Activated CD4-positive, alpha-beta T cell treated with anti-CD3 and anti-CD28 coated beads, Interleukin-2, amount 50 U/mL, for 1 hour (primary cell): ENCODE results near the gene TMCO1.
"Not testable (repeated sequence)": the region's sequence is repeated elsewhere in the genome, so short reads cannot be mapped to it uniquely, and the experiment has no call there.

Source experiments
- DNase-seq: peaks from one replicate; pipeline ENCODE4 v3.0.0-alpha.2; 2020

TMCO1 gene, protein sequence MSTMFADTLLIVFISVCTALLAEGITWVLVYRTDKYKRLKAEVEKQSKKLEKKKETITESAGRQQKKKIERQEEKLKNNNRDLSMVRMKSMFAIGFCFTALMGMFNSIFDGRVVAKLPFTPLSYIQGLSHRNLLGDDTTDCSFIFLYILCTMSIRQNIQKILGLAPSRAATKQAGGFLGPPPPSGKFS

DNA sequence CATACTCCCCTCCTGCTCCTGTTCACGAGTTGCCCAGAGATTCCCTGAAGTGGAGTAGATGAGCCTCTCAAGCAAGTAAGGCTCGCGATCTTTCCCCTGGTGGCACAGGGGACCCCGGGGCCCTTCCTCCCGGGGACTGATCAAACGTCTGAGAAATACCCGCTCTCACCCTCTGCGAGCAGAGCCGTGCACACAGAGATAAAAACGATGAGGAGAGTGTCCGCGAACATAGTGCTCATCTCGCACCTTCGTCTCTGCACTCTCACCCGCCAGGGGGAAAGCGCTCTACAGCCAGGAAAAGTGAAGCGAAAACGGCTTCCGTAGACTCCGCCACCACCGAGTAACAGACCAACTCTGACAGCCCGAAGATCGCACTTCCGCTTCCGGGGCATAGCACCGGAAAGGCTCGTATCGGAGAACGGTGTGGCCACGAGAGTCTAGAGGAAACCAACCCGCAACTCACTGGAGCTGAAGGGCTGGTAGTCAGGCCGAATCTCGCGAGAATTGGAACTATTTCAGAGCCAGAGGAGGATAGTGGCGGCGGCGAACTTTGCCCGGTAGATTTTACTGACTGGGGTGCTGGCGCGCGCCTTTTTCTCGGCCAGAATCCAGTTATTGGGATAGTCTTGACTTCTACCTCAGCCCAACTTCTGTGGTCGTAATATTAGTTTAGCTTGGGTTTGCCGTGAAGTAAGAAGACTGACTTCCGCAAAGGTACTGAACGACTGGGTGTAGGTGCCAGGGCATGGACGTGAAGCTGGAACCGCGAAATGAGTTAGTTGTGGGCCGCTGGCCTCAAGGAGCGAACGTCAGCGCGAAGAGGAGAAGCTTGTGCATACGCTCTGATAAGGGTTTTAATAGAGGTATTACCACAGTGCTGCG, at the start of gene TMCO1:
TMCO1 (minus strand) TSS at position 356 of the 882 bp plus-strand sequence; CDS start at position 239, 117 bp downstream.
- peak; percentile 88 for DNase-seq

DNA sequence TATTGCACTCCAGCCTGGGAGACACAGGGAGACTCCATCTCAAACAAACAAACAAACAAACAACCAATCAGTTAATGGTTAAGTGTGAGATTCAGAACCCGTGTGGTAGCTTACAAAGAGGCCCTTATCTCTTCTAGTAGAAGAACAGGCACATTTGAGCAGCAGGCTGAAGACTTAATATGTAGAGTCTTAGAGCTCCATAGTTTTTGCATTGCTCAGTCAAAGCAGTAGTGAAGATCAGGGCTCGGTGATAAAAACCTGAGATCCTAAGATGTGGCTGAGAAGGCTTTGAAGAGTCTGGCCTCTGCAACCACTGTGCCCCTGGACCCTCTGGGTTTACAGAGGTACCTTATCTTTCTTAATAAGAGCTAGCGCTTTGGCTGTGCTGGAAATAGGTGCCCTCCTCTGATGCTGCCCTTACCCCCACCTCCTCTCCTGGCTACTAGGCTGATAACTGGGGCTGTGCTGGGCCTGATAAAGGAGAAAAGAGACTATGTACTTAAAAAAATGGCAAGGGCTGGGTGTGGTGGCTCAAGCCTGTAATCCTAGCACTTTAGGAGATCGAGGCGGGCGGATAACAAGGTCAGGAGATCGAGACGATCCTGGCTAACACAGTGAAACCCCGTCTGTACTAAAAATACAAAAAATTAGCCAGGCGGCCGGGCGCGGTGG, 48.3 kb upstream of the TMCO1 start:
- no peak for DNase-seq

DNA sequence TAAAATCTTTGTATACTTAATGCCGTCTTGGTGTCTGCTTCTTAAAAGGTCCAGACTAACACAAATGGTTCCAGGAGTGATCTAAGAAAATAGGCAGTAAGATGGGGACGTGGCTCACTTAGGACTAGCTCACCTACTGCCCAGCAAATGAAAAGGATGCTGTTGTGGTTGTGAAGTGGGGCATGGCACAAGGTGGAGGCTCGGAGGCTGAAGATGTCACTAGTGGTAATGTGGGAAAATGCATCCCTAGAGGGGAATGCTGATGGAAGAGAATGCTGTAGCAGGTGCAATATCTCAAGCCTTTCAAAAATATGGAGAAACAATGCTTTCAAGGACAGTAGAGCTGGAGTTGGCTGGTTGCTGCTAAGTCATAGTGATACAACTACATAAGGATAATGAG, 47.5 kb upstream of the TMCO1 start:
- no peak for DNase-seq

DNA sequence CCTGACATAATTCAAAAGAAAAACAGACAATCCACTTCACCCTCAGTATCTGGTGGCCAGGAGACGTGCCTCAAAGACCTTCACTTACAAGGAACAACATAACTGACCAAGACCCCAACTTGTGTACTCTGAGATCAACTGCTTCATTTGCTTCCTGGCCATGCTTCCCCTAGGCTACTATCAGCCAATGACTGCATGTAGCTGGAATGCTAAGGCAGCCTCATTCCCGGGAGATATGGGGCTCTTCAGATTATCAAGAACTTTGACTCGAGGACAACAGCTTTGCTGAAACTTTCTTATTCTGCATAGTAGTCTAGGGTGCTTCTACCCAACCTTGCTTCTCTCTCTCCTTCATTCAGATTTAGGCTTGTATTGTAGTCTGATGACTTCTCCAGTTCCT, 47.1 kb upstream of the TMCO1 start:
- DNase-seq = no peak

DNA sequence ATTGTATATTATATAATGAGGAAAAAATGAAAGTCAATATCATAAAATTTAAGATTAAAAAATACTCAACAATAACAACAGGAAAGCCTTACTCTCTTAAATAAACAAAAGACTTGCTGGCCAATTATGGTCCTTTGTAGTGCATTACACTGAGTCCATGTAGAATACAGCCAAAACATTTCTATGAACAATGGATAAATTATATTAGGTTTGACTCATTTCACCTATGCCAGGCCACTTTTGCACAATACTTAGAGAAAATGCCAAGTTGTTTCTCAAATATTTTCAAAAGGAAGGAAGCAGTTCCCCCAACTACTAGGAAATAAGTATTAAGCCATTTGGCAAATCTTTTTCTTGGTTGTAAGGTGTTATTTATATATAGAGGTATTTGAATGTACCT, 38.9 kb upstream of the TMCO1 start:
- DNase-seq = no peak

DNA sequence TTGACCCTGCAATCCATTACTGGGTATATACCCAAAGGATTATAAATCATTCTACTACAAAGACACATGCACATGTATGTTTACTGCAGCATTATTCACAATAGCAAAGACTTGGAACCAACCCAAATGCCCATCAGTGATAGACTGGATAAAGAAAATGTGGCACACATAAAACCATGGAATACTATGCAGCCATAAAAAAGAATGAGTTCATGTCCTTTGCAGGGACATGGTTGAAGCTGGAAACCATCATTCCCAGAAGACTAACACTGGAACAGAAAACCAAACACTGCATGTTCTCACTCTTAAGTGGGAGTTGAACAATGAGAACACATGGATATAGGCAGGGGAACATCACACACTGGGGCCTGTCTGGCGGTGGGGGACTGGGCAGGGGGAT, 35.8 kb upstream of the TMCO1 start:
- not testable (repeated sequence) for DNase-seq

DNA sequence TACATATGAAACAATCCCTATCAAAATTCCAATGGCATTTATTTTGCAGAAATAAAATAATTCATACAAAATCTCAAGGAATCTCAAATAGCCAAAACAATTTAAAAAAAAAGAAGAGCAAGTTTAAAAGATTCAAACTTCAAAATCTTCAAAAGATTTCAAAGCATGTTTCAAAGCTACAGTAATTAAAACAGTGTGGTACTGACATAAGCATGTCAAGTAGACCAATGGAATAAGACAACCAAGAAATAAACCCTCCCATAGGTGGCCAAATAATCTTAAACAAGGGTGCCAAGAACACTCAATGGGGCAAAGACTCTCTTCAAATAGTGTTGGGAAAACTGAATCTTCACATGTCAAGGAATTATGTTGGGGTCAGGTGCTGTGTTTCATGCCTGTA, 30.7 kb upstream of the TMCO1 start:
- DNase-seq = no peak

DNA sequence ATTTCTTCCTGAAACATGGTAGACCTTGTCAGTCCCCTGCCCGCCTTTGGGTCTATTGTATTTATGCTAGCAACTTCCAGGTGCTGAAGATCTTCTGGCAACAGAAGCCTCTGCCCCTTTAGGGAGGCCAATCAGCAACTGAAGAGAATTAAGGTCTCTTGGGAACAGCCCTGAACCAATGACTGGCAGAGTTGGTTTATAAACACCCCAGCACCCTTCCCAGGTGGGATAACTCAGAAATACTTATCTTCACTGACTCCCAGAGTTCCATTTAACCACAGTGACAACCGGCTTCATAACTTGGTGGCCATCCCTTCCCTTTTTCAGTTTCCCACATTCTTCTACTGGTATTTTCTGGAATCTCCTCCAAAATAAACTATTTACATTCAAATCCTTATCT, 27.2 kb upstream of the TMCO1 start:
- no peak for DNase-seq

DNA sequence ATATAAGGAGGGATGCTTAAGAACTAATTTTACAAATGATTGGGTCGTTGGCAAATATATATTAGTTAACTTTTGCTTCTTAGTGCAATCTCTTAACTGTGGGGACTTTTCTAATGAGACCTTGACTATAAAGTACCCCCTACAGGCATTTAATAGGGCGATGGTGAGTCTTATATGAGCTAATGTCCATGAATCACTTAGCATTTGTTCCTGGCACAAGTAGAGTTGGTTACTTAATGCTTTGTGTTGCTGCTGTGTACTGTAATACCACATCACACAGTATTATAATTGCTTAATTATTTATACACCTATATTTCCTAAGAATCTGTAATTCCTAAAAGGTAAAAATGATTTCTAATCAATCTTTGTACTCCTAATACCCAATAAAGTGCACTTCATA, 25.3 kb upstream of the TMCO1 start:
- no peak for DNase-seq

DNA sequence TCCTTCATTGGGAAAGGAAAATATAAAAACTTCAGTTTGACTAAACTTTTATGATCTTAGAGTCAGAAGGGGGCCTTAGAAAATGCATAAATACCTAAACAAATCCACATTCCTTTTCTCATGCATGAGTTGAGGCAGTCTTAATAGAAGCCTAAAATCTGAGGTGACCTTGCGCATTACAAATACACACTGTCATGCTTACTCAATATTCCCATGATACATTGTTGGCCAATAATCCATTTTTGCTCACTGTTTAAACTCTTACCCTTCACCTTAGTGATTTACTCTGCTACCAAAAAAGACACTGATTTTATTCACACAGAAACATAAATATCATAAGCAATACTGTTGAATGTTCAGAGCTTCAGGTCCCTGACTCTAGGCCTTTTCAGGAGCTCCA, 19.1 kb upstream of the TMCO1 start:
- no peak for DNase-seq

DNA sequence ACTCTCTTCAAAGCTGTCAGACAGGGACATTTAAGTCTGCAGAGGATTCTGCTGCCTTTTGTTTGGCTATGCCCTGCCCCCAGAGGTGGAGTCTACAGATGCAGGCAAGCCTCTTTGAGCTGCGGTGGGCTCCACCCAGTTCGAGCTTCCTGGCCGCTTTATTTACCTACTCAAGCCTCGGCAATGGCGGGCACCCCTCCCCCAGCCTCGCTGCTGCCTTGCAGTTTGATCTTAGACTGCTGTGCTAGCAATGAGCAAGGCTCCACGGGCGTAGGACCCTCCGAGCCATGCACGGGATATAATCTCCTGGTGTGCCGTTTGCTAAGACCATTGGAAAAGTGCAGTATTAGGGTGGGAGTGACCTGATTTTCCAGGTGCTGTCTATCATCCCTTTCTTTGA, 14.9 kb upstream of the TMCO1 start:
- DNase-seq = not testable (repeated sequence)

DNA sequence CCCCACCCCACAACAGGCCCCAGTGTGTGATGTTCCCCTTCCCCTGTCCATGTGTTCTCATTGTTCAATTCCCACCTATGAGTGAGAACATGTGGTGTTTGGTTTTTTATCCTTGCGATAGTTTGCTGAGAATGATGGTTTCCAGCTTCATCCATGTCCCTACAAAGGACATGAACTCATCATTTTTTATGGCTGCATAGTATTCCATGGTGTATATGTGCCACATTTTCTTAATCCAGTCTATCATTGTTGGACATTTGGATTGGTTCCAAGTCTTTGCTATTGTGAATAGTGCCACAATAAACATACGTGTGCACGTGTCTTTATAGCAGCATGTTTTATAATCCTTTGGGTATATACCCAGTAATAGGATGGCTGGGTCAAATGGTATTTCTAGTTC, 9.5 kb upstream of the TMCO1 start:
- DNase-seq = not testable (repeated sequence)

DNA sequence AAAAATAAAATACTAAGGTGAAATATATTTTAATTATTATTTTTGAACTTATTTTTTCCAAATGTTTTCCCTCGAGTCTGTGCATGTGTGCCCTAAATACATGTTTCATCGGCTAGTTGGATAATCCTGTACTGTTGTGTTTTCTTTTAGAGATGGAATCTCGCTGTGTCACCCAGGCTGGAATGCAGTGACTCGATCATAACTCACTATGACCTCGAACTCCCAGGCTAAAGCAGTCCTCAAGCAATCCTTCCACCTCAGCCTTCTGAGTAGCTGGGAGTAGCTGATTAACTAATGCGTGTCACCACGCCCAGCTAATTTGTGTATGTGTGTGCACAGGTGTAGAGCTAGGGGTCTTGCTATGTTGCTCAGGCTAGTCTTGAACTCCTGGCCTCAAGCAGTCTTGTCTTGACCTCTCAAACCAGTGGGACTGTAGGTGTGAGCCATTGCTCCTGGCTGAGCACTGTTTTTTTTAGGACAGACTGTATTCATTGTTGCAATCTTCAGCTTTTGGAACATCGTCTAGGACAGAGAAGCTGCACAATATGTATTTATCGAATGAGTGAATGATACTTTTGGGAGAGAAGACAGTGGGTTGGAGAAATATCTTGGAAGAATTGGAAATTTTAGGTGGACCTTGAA, 4.8 kb upstream of the TMCO1 start:
- no peak for DNase-seq

DNA sequence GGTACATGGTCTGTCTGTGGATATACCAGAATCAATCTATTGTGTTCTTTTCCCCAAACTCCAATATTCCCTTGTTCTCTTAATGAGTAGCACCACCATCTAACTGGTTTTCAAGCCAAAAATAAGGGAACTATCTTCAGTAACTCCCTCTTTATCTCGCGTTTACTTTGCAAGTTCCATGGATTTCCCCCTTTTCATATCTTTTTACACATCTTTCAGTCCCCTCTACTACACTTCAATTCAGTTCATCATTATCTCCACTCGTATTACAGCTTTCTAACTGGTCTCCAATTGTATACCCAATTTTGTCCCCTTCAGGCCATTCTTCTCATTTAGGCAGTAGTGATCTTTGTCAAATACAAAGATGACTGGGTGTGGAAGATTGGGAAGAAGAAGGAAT, 4.1 kb upstream of the TMCO1 start:
- DNase-seq = no peak

DNA sequence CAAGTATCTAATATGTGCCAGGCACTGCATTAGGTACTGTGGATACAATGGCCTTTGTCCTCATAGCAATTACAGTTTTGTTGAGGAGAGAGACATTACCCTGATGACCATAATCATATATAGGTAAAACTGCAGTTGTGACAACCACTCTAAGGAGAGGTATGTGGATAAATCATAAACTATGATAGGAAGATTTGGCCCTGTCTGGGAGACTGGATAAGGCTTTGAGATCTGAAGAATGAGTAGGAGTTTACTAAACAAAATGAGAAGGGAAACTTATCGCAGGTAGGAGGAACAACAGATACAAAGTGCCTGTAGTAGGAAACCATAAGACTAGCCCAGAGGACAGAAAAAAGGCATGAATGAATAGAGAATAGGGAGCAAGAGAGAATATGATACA, 4.4 kb downstream of the TMCO1 start:
- no peak for DNase-seq

DNA sequence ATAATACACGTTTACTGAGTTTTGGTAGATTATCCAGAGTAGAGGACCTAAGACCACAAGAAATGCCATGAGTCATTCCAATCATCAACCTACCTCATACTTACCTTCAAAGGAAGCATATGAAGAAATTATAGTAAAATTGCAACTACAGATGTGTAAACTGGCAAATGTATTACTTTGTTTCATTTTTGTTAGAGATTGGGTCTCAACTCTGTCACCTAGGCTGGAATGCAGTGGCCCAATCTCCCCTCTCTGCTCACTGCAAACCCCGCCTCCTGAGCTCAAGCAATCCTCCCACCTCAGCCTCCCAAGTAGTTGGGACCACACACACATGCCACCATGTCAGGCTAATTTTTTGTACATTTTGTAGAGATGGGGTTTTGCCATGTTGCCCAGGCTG, 5.2 kb downstream of the TMCO1 start:
- DNase-seq = no peak

DNA sequence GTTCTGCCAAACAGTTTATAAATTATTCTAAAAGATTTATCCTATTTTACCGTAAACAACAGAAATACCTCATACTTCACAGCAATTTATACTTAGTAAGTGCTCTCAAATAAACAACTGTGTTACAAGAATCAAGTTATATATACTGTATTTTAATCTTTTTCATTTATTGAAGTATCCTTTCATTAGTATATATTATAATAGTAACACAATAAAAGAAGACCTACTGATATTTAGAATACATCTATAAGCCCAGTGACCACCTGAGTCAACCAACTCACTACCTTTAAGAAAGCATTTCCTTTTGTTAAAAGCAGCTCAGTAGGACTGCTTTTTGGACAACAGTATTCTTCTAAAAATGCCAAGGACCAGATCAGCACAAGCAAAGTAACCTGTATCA, 5.9 kb downstream of the TMCO1 start:
- DNase-seq = no peak

DNA sequence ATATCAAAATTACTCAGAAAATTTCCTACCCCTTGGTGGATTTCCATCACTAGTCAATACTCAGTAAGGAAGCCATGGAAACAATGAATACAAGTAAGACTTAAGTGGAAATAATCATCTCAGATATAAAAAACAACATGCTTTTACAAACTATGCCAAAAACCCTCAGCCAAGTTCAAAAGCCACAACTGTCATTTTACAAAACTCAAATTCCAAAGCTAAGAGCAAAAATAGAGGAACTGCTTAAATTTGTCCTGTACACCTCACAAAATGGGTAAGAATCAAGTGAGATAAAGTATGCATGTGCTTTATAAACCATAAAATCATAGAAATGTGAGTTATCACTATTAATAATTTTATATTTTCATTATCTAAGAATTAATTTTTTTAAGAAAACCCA, 9.6 kb downstream of the TMCO1 start:
- no peak for DNase-seq

DNA sequence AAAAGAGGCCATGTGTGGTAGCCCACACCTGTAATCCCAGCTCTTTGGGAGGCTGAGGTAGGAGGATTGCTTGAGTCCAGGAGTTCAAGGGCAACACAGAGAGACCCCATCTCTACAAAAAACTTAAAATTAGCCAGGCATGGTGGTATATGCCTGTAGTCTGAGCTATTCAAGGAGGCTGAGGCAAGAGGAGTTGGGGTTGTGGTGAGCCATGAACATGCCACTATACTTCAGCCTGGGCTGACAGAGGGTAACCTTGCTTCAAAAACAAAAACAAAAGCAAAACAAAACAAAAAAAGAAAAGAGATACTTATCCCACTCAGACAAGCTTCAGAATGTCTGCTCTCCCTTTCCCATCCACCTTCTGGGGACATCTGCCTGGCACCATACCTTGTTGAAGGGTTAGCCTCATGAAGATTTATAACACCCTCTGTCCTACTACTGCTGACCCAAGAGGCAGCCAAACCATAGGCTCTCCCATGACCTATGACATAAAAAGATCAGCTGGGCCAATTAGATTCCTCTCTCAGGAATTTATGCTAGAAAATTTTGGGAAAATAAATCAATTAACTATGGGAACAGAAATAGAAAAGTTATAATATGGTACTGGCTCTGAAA, 13.2 kb downstream of the TMCO1 start:
- no peak for DNase-seq

DNA sequence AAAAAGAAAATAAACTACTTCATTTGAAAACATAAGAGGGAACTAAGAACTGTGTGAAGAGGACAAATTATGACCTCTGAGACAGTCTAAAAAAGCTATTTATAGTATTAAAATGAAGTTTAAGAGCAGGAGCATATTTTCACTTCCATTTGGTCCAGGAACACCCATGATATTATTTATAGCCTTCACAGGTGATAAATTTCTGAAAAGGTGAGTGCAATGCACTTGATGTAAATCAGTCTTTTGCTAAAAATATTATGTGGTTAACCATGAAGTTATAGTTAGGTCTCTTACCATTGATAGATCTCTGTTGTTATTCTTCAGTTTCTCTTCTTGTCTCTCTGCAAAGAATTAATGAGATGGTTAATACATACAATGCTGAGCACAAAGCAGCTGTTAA, 14.7 kb downstream of the TMCO1 start:
- DNase-seq = no peak

DNA sequence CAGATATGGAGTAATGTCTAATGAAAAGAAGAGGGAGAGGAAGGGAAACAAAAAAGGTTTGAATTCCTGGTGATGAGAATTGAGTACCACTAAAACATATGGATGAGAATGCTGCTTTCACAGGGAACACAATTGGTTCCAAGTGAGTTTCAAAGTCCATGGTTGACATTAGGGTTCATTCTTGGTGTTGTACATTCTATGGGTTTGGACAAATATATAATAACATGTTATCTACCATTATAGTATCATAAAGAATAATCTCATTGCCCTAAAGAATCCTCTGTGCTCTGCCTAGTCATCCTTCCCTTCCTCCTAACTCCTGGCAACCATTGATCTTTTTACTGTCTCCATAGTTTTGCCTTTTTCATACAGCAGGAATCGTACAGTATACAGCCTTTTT, 20.1 kb downstream of the TMCO1 start:
- DNase-seq = no peak

DNA sequence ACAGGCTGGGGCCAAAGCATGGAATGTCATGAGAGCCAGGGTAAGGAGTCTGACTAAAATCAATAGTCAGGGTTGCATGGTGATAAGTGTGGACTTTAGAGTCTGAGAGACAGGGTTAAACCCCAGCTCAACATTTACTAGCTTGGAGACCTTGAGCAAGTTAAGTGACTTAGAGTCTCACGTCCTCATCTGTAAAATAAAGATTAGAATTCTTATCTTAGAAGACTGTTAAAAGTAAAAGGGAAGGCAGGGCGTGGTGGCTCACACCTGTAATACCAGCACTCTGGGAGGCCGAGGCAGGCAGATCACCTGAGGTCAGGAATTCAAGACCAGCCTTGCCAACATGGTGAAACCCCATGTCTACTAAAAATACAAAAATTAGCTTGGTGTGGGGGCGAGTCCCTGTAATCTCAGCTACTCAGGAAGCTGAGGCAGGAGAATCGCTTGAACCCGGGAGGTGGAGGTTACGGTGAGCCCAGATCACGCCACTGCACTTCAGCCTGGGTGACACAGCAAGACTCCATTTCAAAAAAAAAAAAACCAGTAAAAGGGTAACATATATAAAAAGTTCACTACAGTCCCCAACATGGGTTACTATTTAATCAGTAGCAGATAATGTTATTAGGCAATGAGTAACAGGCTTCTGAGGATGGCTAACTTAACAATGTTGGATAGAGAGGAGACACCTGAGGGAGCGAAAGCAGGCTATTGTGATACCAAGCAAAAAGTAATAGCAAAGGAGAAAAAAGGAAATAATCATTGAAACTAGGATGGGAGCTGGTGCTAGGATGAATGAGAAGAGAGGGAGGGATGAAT, 20.8 kb downstream of the TMCO1 start:
- DNase-seq = no peak
